ENCODE measurements around the gene DDOST.

Gene DDOST

DNA sequence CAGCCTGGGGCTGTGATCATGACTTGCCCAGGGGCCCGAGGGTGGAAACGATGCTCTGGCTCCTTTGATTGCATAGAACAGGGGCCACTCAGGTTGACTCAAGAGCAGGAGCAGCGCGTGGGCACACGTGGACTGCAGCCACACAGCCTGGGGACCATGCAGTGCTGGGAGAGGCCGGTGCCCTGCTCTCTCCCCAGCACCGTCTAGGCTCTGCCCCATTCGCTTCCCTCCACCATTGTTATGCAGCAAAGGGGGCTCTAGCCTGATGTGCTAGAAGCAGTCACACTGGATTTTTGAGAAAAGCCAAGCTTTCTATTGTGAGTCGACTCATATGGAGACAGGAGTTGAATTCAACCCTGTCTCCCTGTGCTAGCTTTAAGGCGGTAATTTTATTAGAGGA lies 19.2 kb downstream of the DDOST start:
- ChIA-PET CTCF (interaction anchor here (0.6 to 5.8 kb wide), 6 partner anchors 8 to 119 kb away, joined by 3 to 44 read pairs (median 6); no protein-coding TSS in a partner anchor), POLR2A (no interaction called here)
- 98% methylated on average over 10 of the region's 10 CpGs for WGBS (ENCODE audit: insufficient coverage)
- H3K27ac ChIP-seq (ENCODE audit: insufficient read depth in 1 of 2, low read depth in 1 of 2, low read length in 2 of 2, poor library complexity in 1 of 2, severe bottlenecking in 2 of 2) = no peak overlapping the region
- H3K4me1 ChIP-seq (ENCODE audit: control extremely low read depth in 1 of 4, control insufficient read depth in 4 of 4, insufficient read depth in 4 of 4, low read length in 3 of 4) = no peaks in the 10 kb centered on the region
- no peak overlapping the region for H3K4me3 ChIP-seq (ENCODE audit: control insufficient read depth in 1 of 7, extremely low read depth in 1 of 7, insufficient read depth in 4 of 7, low read depth in 2 of 7, low read length in 6 of 7)
- no peaks in the 10 kb centered on the region for H3K9me3 ChIP-seq (ENCODE audit: control extremely low read depth in 1 of 5, control insufficient read depth in 4 of 5, insufficient read depth in 2 of 5, low read depth in 1 of 5, low read length in 4 of 5)
- H3K36me3 ChIP-seq (ENCODE audit: control insufficient read depth in 4 of 4, insufficient read depth in 4 of 4, low read length in 3 of 4) = peaks cover 8 to 71% (median 32%) of the 10 kb centered on the region in 4 experiments
- no peaks in the 10 kb centered on the region for H3K27me3 ChIP-seq (replicated peaks in 2 of 5; ENCODE audit: control insufficient read depth in 4 of 5, insufficient read depth in 5 of 5, low read length in 4 of 5)
- DNase-seq = no peak

DNA sequence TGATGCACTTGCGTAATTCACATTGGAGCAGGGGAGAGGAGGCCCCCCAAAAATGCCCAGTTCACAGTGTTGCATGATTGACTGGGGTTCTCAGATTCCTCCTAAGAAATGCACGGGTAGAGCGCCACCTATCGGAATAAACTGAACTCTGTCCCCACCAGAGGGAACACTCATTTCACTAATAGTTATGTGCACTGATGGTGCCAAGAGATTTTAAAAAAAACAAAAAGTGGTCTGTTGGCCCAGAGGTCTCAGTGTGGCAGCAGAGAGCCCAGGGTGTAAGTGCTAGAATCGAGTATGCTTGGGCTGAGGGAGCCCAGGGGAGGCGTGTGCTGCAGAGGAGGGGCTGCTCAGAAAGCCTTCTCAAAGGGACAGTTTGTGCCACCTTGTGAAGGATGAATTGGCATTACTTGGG lies 21.0 kb downstream of the DDOST start:
- CTCF ChIA-PET = interaction anchor here (0.6 to 5.8 kb wide), 8 partner anchors 10 to 117 kb away, joined by 3 to 44 read pairs (median 7); no protein-coding TSS in a partner anchor

DNA sequence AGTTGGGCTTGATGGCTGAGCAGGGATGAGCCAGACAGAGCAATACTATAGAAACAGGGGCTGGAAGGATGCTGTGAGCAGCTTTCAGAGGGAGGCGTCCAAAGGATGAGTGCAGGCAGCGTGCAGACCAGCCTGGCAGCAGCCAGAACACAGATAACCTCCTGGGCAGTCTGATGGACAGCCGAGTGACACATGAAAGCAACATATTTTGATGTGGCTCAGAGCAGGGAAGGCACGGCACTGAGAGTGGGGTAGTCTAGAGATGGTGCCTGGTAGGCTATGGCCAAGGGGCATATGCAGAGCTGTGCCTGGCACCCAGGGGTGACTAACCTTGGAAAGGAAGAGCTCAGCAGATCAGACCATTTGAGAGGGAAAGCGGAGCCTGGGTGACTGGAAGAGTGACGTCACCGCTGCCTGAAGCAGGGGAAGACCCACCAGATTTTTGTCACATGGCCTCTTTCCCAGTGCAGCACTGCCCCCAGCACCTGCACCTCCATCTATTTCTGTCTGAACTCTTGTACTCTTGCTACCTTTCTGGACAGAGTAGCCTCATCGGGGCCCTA lies 24.3 kb downstream of the DDOST start:
- Histone ChIP-seq H3K27ac (ENCODE audit: insufficient read depth in 1 of 2, low read depth in 1 of 2, low read length in 2 of 2, poor library complexity in 1 of 2, severe bottlenecking in 2 of 2) (no peak overlapping the region), H3K4me3 (ENCODE audit: control insufficient read depth in 1 of 7, extremely low read depth in 1 of 7, insufficient read depth in 4 of 7, low read depth in 2 of 7, low read length in 6 of 7) (no peak overlapping the region), H3K27me3 (replicated peaks in 2 of 5; ENCODE audit: control insufficient read depth in 4 of 5, insufficient read depth in 5 of 5, low read length in 4 of 5) (no peaks in the 10 kb centered on the region), H3K9me3 (ENCODE audit: control extremely low read depth in 1 of 5, control insufficient read depth in 4 of 5, insufficient read depth in 2 of 5, low read depth in 1 of 5, low read length in 4 of 5) (no peaks in the 10 kb centered on the region), H3K4me1 (ENCODE audit: control extremely low read depth in 1 of 4, control insufficient read depth in 4 of 4, insufficient read depth in 4 of 4, low read length in 3 of 4) (peaks cover 6 to 15% (median 11%) of the 10 kb centered on the region in 4 experiments), H3K36me3 (ENCODE audit: control insufficient read depth in 4 of 4, insufficient read depth in 4 of 4, low read length in 3 of 4) (peaks cover 3 to 36% (median 19%) of the 10 kb centered on the region in 4 experiments)
- ChIA-PET POLR2A (no interaction called here), CTCF (interaction anchor here (1.3 to 5.8 kb wide), 2 partner anchors 62 to 114 kb away, joined by 7 to 33 read pairs; no protein-coding TSS in a partner anchor)
- 99% methylated on average over 8 of the region's 8 CpGs for WGBS (ENCODE audit: insufficient coverage)
- no peak for DNase-seq

More for the DNA sequence above, 21.0 kb downstream of the DDOST start:
- no peak overlapping the region for H3K27ac ChIP-seq (ENCODE audit: insufficient read depth in 1 of 2, low read depth in 1 of 2, low read length in 2 of 2, poor library complexity in 1 of 2, severe bottlenecking in 2 of 2)
- no peaks in the 10 kb centered on the region for H3K9me3 ChIP-seq (ENCODE audit: control extremely low read depth in 1 of 5, control insufficient read depth in 4 of 5, insufficient read depth in 2 of 5, low read depth in 1 of 5, low read length in 4 of 5)
- POLR2A ChIA-PET = no interaction called here
- DNase-seq = peak; percentile 73 to 86 (median 80)
- H3K4me1 ChIP-seq (ENCODE audit: control extremely low read depth in 1 of 4, control insufficient read depth in 4 of 4, insufficient read depth in 4 of 4, low read length in 3 of 4) = no peaks in the 10 kb centered on the region
- no peak overlapping the region for H3K4me3 ChIP-seq (ENCODE audit: control insufficient read depth in 1 of 7, extremely low read depth in 1 of 7, insufficient read depth in 4 of 7, low read depth in 2 of 7, low read length in 6 of 7)
- no peaks in the 10 kb centered on the region for H3K27me3 ChIP-seq (replicated peaks in 2 of 5; ENCODE audit: control insufficient read depth in 4 of 5, insufficient read depth in 5 of 5, low read length in 4 of 5)
- 56% methylated on average over 3 of the region's 6 CpGs for WGBS (ENCODE audit: insufficient coverage)
- H3K36me3 ChIP-seq (ENCODE audit: control insufficient read depth in 4 of 4, insufficient read depth in 4 of 4, low read length in 3 of 4) = peaks cover 5 to 63% (median 30%) of the 10 kb centered on the region in 4 experiments

DNA sequence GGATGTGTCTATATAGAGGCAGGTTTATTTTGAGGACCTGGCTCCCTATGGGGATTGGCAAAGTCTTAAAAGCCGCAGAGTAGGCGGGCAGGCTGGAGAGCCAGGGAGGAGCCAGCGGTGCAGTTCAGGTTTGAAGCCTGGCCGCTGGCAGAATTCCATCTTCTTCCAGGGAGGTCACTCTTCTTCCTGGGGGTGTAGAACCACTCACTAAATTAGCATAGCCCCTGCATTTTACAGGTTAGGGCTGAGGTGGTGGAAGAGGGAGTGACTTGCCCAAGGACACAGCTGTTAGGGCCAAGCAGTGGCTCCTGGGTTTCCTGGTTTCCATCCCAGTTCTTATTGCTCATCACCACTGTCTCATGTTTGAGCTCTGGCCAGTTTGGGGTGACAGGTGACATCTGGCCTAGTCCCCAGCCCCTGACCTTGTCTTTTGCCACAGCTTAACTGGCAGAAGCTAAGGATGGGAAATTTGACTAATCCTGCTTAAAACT lies 26.5 kb downstream of the DDOST start:
- ChIA-PET POLR2A (no interaction called here), CTCF (interaction anchor here (0.7 to 4.0 kb wide), 9 partner anchors 8 to 111 kb away, joined by 3 to 42 read pairs (median 5); no protein-coding TSS in a partner anchor)
- Histone ChIP-seq H3K9me3 (ENCODE audit: control extremely low read depth in 1 of 5, control insufficient read depth in 4 of 5, insufficient read depth in 2 of 5, low read depth in 1 of 5, low read length in 4 of 5) (no peaks in the 10 kb centered on the region), H3K4me3 (ENCODE audit: control insufficient read depth in 1 of 7, extremely low read depth in 1 of 7, insufficient read depth in 4 of 7, low read depth in 2 of 7, low read length in 6 of 7) (peak overlapping the region in 6 of 7 experiments; percentile 80 to 95 (median 89)), H3K27me3 (replicated peaks in 2 of 5; ENCODE audit: control insufficient read depth in 4 of 5, insufficient read depth in 5 of 5, low read length in 4 of 5) (no peaks in the 10 kb centered on the region), H3K36me3 (ENCODE audit: control insufficient read depth in 4 of 4, insufficient read depth in 4 of 4, low read length in 3 of 4) (peaks cover 3 to 22% (median 12%) of the 10 kb centered on the region in 4 experiments), H3K4me1 (ENCODE audit: control extremely low read depth in 1 of 4, control insufficient read depth in 4 of 4, insufficient read depth in 4 of 4, low read length in 3 of 4) (peaks cover 6 to 15% (median 11%) of the 10 kb centered on the region in 4 experiments), H3K27ac (ENCODE audit: insufficient read depth in 1 of 2, low read depth in 1 of 2, low read length in 2 of 2, poor library complexity in 1 of 2, severe bottlenecking in 2 of 2) (peak overlapping the region; percentile 50 to 78)
- peak; percentile 37 to 71 (median 69) for DNase-seq
- WGBS (ENCODE audit: insufficient coverage) = 0% methylated on average over 3 of the region's 4 CpGs

GRCh38 chr1:20634065-20634593 lies 27.0 kb downstream of the DDOST start:
- H3K4me1 ChIP-seq (ENCODE audit: control extremely low read depth in 1 of 4, control insufficient read depth in 4 of 4, insufficient read depth in 4 of 4, low read length in 3 of 4) = peaks cover 6 to 15% (median 11%) of the 10 kb centered on the region in 4 experiments
- H3K9me3 ChIP-seq (ENCODE audit: control extremely low read depth in 1 of 5, control insufficient read depth in 4 of 5, insufficient read depth in 2 of 5, low read depth in 1 of 5, low read length in 4 of 5) = no peaks in the 10 kb centered on the region
- ChIA-PET CTCF (interaction anchor here (0.7 to 4.0 kb wide), 14 partner anchors 9 to 110 kb away, joined by 3 to 42 read pairs (median 5); partner anchors contain the start of gene CDA), POLR2A (interaction anchor here (0.8 to 0.9 kb wide), 2 partner anchors 53 to 60 kb away, joined by 3 to 6 read pairs; no protein-coding TSS in a partner anchor)
- peaks cover 1 to 16% (median 9%) of the 10 kb centered on the region in 4 experiments for H3K36me3 ChIP-seq (ENCODE audit: control insufficient read depth in 4 of 4, insufficient read depth in 4 of 4, low read length in 3 of 4)
- H3K27ac ChIP-seq (ENCODE audit: insufficient read depth in 1 of 2, low read depth in 1 of 2, low read length in 2 of 2, poor library complexity in 1 of 2, severe bottlenecking in 2 of 2) = peak overlapping the region; percentile 50 to 78
- peak overlapping the region in 6 of 7 experiments; percentile 80 to 95 (median 89) for H3K4me3 ChIP-seq (ENCODE audit: control insufficient read depth in 1 of 7, extremely low read depth in 1 of 7, insufficient read depth in 4 of 7, low read depth in 2 of 7, low read length in 6 of 7)
- peak in 2 of 3 donors; percentile 37 to 50 for DNase-seq
- no peaks in the 10 kb centered on the region for H3K27me3 ChIP-seq (replicated peaks in 2 of 5; ENCODE audit: control insufficient read depth in 4 of 5, insufficient read depth in 5 of 5, low read length in 4 of 5)
- WGBS (ENCODE audit: insufficient coverage) = 0% methylated on average over 8 of the region's 11 CpGs

DNA sequence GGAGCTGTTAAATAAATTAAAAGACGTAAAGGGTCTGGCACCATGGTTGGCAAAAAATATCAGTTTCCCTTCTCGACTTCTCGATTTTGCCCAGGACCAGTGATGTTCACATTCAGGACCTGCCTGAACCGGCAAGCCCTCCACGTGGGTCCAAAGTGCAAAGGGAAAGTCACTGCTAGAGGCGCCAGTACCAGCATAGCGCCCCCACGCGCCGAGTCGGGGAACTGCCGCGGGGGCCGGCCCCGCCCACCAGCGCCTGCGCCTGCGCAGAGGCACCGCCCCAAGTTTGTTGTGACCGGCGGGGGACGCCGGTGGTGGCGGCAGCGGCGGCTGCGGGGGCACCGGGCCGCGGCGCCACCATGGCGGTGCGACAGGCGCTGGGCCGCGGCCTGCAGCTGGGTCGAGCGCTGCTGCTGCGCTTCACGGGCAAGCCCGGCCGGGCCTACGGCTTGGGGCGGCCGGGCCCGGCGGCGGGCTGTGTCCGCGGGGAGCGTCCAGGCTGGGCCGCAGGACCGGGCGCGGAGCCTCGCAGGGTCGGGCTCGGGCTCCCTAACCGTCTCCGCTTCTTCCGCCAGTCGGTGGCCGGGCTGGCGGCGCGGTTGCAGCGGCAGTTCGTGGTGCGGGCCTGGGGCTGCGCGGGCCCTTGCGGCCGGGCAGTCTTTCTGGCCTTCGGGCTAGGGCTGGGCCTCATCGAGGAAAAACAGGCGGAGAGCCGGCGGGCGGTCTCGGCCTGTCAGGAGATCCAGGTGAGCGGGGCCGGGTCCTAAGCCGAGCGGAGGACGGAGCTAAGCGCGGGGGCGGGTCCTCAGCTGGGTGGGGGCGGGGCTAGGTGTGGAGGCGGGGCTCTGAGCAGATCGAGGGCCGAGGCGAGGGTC lies 27.7 kb downstream of the DDOST start, which contains the start of gene PINK1:
Gene PINK1, plus strand, starts transcription at position 269 of the 875 bp plus-strand sequence. Its CDS starts 91 bp downstream, at position 360.
- Histone ChIP-seq H3K27me3 (replicated peaks in 2 of 5; ENCODE audit: control insufficient read depth in 4 of 5, insufficient read depth in 5 of 5, low read length in 4 of 5) (no peaks in the 10 kb centered on the region), H3K9me3 (ENCODE audit: control extremely low read depth in 1 of 5, control insufficient read depth in 4 of 5, insufficient read depth in 2 of 5, low read depth in 1 of 5, low read length in 4 of 5) (no peaks in the 10 kb centered on the region), H3K4me3 (ENCODE audit: control insufficient read depth in 1 of 7, extremely low read depth in 1 of 7, insufficient read depth in 4 of 7, low read depth in 2 of 7, low read length in 6 of 7) (peak within 1 kb of the TSS; percentile 80 to 95 (median 86)), H3K27ac (ENCODE audit: insufficient read depth in 1 of 2, low read depth in 1 of 2, low read length in 2 of 2, poor library complexity in 1 of 2, severe bottlenecking in 2 of 2) (peak within 1 kb of the TSS; percentile 50 to 78), H3K36me3 (ENCODE audit: control insufficient read depth in 4 of 4, insufficient read depth in 4 of 4, low read length in 3 of 4) (peaks cover 0 to 13% (median 7%) of the 10 kb centered on the region in 4 experiments), H3K4me1 (ENCODE audit: control extremely low read depth in 1 of 4, control insufficient read depth in 4 of 4, insufficient read depth in 4 of 4, low read length in 3 of 4) (peaks cover 6 to 15% (median 11%) of the 10 kb centered on the region in 4 experiments)
- WGBS (ENCODE audit: insufficient coverage) = under 1% methylated on average over 78 of the region's 93 CpGs
- peak; percentile 77 to 85 (median 84) for DNase-seq
- ChIA-PET CTCF (interaction anchor here (0.7 to 4.0 kb wide), 21 partner anchors 9 to 114 kb away, joined by 3 to 42 read pairs (median 5); partner anchors contain the start of gene CDA), POLR2A (interaction anchor here (0.8 to 0.9 kb wide), 2 partner anchors 53 to 59 kb away, joined by 3 to 6 read pairs; no protein-coding TSS in a partner anchor)

Measured in common myeloid progenitor, CD34-positive (primary cell).